ENCODE measurements around the gene PHF1.
"Not testable (repeated sequence)": the region's sequence is repeated elsewhere in the genome, so short reads cannot be mapped to it uniquely, and the experiment has no call there.

PHF1 gene

DNA sequence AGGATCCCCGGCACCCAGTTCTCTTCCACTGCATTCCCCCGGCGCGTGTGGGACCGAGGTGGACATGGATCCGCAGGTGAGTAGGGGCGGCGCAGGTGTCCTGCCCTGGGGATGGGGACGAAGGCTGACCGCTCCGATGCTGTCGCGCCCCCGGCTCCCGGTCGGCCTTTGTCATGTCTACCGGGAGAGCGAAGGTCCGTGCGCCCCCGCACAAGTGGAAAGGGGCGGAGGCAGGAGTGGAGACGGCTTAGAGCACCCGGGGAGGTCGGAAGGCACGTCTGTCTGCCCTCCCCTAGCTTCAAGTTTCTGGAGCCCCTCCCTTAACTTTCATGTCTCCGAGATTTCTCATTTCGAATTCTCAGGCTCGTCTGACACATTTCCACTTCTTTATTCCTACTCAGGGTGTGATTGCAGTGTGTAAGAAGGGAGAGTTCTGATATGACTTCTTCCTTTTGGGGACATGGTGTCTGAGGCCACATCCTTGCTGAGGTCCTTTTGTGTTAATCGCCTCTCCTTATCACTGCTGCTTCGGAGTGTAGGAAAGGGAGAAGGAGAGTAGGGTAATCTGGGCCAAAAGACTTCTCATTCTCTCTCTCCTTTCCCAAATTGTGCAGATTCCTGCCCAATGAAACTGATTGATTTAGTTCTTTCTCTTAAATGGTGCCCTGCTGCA, 18.8 kb upstream of the PHF1 start:
- no peak for DNase-seq
- H3K27ac ChIP-seq: peak overlapping the region; percentile 98
- peaks cover 49% of the 10 kb centered on the region for H3K36me3 ChIP-seq
- no peaks in the 10 kb centered on the region for H3K9me3 ChIP-seq (ENCODE audit: severe bottlenecking)
- TF ChIP-seq, protein P1, sequence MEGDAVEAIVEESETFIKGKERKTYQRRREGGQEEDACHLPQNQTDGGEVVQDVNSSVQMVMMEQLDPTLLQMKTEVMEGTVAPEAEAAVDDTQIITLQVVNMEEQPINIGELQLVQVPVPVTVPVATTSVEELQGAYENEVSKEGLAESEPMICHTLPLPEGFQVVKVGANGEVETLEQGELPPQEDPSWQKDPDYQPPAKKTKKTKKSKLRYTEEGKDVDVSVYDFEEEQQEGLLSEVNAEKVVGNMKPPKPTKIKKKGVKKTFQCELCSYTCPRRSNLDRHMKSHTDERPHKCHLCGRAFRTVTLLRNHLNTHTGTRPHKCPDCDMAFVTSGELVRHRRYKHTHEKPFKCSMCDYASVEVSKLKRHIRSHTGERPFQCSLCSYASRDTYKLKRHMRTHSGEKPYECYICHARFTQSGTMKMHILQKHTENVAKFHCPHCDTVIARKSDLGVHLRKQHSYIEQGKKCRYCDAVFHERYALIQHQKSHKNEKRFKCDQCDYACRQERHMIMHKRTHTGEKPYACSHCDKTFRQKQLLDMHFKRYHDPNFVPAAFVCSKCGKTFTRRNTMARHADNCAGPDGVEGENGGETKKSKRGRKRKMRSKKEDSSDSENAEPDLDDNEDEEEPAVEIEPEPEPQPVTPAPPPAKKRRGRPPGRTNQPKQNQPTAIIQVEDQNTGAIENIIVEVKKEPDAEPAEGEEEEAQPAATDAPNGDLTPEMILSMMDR (IDR thresholded peaks at IDR 0.05; ENCODE audit: low read depth, low read length): no peak
- H3K4me3 ChIP-seq (ENCODE audit: low read depth, low read length): peak overlapping the region; percentile 86
- H3K27me3 ChIP-seq (ENCODE audit: insufficient read depth, low read depth, severe bottlenecking): no peaks in the 10 kb centered on the region

DNA sequence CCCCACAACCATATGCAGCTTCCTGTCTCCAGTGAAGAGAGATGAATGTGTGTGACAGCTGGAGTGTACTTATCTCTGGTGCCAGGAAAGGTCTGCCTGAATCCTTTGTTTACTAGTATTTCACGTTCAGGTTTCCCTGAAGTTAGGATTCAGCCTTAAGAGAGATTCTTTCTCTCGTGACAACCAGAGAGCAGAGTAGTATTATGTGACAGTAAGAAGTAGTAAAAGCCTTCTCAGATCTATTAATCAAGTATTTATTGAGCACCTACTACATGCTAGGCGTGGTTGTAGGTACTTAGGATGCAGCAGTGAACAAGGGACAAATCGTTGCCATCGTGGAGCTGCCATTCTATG, 18.2 kb upstream of the PHF1 start:
- Histone ChIP-seq H3K27ac (peak overlapping the region; percentile 98), H3K9me3 (ENCODE audit: severe bottlenecking) (no peaks in the 10 kb centered on the region), H3K4me3 (ENCODE audit: low read depth, low read length) (peak overlapping the region; percentile 86), H3K36me3 (peaks cover 54% of the 10 kb centered on the region), H3K27me3 (ENCODE audit: insufficient read depth, low read depth, severe bottlenecking) (no peaks in the 10 kb centered on the region)
- peak; percentile 37 for DNase-seq
- TF ChIP-seq, protein P1 (IDR thresholded peaks at IDR 0.05; ENCODE audit: low read depth, low read length): no peak

DNA sequence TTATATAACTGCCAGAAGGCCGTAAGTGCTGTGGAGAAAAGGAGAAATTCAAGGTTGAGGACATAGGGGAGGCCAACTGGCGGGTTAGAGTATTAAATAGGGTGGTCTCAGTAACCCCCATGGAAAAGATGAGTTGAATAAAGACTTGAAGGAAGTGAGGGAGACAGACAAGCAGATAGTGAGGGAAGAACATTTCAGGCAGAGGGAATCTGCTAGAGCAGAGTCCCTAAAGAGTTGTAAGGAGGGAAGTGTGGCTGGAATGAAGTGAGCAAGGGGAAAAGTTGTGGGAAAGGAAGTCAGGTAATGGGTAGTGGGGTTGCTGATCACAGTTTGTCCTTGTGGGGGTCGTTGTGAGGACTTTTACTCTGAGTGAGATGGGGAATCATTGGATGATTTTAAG, 17.8 kb upstream of the PHF1 start:
- no peak for DNase-seq
- TF ChIP-seq, protein P1 (IDR thresholded peaks at IDR 0.05; ENCODE audit: low read depth, low read length): no peak
- Histone ChIP-seq H3K36me3 (peaks cover 58% of the 10 kb centered on the region), H3K27ac (peak overlapping the region; percentile 98), H3K9me3 (ENCODE audit: severe bottlenecking) (no peaks in the 10 kb centered on the region), H3K4me3 (ENCODE audit: low read depth, low read length) (peak overlapping the region; percentile 86), H3K27me3 (ENCODE audit: insufficient read depth, low read depth, severe bottlenecking) (no peaks in the 10 kb centered on the region)

DNA sequence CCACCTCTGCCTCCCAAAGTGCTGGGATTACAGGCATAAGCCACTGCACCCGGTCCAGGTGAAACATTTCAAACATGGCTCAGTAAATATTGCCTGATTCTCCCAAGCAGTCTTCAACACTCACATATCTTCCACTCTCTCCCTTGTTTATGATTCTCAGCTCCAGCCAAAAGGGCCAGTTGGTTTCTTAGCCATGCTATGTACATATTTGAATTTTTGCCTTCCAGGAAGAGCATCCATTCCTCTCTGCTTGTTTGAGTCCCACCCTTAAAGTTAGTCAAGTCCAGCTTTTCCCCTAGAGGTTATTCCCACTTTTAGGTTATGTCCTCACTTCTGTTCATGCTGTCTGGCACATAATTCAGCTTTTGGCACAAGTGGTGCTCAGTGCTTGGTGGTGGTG, 13.3 kb upstream of the PHF1 start:
- Histone ChIP-seq H3K36me3 (peaks cover 96% of the 10 kb centered on the region), H3K4me3 (ENCODE audit: low read depth, low read length) (no peak overlapping the region), H3K27ac (no peak overlapping the region), H3K9me3 (ENCODE audit: severe bottlenecking) (no peaks in the 10 kb centered on the region), H3K27me3 (ENCODE audit: insufficient read depth, low read depth, severe bottlenecking) (no peaks in the 10 kb centered on the region)
- no peak for DNase-seq
- TF ChIP-seq, protein P1 (IDR thresholded peaks at IDR 0.05; ENCODE audit: low read depth, low read length): no peak

DNA sequence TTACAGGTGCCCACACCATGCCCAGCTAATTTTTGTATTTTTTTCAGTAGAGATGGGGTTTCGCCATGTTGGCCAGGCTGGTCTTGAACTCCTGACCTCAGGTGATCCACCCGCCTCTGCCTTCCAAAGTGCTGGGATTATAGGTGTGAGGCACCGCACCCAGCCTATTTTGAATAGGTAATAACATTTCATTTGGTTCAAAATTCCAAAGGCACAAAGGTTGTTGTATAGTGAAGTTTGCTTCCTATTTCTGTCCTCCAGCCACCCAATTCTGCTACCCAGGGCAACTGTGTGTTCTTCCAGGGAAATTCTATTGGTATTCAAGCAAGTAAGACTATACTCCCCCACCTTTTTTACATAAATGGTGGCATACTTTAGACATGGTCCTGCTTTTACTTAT, 12.2 kb upstream of the PHF1 start:
- H3K9me3 ChIP-seq (ENCODE audit: severe bottlenecking); H3K27me3 ChIP-seq (ENCODE audit: insufficient read depth, low read depth, severe bottlenecking); H3K27ac ChIP-seq; DNase-seq; H3K4me3 ChIP-seq (ENCODE audit: low read depth, low read length): not testable (repeated sequence)
- peaks cover 96% of the 10 kb centered on the region for H3K36me3 ChIP-seq

DNA sequence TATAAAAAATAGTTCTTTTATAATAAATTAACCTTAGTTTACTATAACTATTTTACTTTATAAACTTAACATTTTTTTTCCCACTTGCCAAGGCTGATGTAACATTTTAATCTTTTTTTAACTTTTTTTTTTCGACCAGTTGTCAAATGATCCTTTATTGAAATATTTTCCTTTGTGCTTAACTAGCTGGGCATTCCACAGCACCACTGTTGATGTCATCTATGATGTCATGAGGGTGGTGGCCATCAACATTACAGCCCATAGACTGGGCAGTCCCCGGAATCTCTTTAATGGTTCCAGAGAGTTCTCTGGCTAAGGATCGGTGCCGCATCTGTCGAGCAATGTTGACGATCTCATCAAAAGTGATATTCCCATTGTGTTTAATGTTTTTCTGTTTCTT, 10.9 kb upstream of the PHF1 start:
- not testable (repeated sequence) for H3K27ac ChIP-seq; H3K4me3 ChIP-seq (ENCODE audit: low read depth, low read length); H3K27me3 ChIP-seq (ENCODE audit: insufficient read depth, low read depth, severe bottlenecking); DNase-seq; H3K9me3 ChIP-seq (ENCODE audit: severe bottlenecking)
- H3K36me3 ChIP-seq: peaks cover 96% of the 10 kb centered on the region

DNA sequence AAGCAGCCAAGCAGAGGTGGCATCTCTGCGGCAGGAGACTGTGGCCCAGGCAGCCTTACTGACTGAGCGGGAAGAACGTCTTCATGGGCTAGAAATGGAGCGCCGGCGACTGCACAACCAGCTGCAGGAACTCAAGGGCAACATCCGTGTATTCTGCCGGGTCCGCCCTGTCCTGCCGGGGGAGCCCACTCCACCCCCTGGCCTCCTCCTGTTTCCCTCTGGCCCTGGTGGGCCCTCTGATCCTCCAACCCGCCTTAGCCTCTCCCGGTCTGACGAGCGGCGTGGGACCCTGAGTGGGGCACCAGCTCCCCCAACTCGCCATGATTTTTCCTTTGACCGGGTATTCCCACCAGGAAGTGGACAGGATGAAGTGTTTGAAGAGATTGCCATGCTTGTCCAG, 5.9 kb upstream of the PHF1 start:
- peaks cover 96% of the 10 kb centered on the region for H3K36me3 ChIP-seq
- TF ChIP-seq, protein P1 (IDR thresholded peaks at IDR 0.05; ENCODE audit: low read depth, low read length): no peak

More for the DNA sequence above, 5.9 kb upstream of the PHF1 start:
- no peaks in the 10 kb centered on the region for H3K9me3 ChIP-seq (ENCODE audit: severe bottlenecking)
- no peaks in the 10 kb centered on the region for H3K27me3 ChIP-seq (ENCODE audit: insufficient read depth, low read depth, severe bottlenecking)
- DNase-seq: no peak
- no peak overlapping the region for H3K27ac ChIP-seq
- H3K4me3 ChIP-seq (ENCODE audit: low read depth, low read length): no peak overlapping the region

Data from WERI-Rb-1 (cell line).